K562 (cell line): ENCODE data around the gene ERVV-1. TPM values are rescaled to one million over a fixed set of nuclear protein-coding genes. Genes with fewer than 3 reads are reported as not detected.

Source experiments
- ATAC-seq: fragments of 200-7000 bp; cut with Tn5 transposase; 3 replicates; pipeline ENCODE4 v1.9.1; 2020; ENCODE audit warnings: moderate library complexity
- BruUV-seq: library from RNA; stranded (reverse); fragments of 400-500 nt; replicated peaks from 2 replicates; lab custom pipeline; 2021; lab: Mats Ljungman, UMichigan
- CTCF ChIA-PET: fragments of 300-600 bp; formaldehyde crosslinking; extraction: SDS; loops from one replicate; lab custom pipeline; 2021; ENCODE audit warnings: low intra/inter-chr PET ratio; lab: Yijun Ruan, JAX
- POLR2A ChIA-PET: fragments of 300-600, 350-650 bp; sonication (Branson Sonifier 250); formaldehyde crosslinking; extraction: SDS; loops from one replicate; lab custom pipeline; 2021; ENCODE audit warnings: antibody characterized with exemption, inconsistent platforms; lab: Yijun Ruan, JAX
- DNase-seq, 4 experiments: peaks; one replicate each; pipeline versions ENCODE4 v3.0.0 to v3.0.0-alpha.2; 2011 to 2018; ENCODE audit warnings: low spot score in 3 of 4, mixed read lengths in 3 of 4; ENCODE audit errors: extremely low read depth in 1 of 4
- FAIRE-seq: peaks from 2 replicates; lab custom pipeline; 2011; peaks lifted over from hg19 to GRCh38; lab: Jason Lieb, UNC
- H2AFZ ChIP-seq: 2 replicates; pipeline ENCODE4 v1.6.0; 2011; ENCODE audit warnings: low read depth, low read length, control low read depth, inconsistent platforms
- H3K27ac ChIP-seq: fragments of 200-600 bp; 3 replicates; pipeline ENCODE4 v1.8.0; 2011; ENCODE audit warnings: low read depth, mild to moderate bottlenecking, control low read depth, inconsistent platforms, low read length, moderate library complexity, mixed read lengths; ENCODE audit errors: extremely low read depth
- H3K27me3 ChIP-seq, 2 experiments: fragments of 300-600 bp in 1 of 2; 2 replicates in 1 of 2; 3 replicates in 1 of 2; pipeline versions ENCODE4 v1.6.0 to v1.8.0; 2011; ENCODE audit warnings: inconsistent platforms in 2 of 2, low read length in 2 of 2, mild to moderate bottlenecking in 1 of 2, mixed read lengths in 1 of 2, moderate library complexity in 1 of 2; ENCODE audit not compliant: control insufficient read depth in 2 of 2, insufficient read depth in 2 of 2
- H3K36me3 ChIP-seq: fragments of 300-600 bp; 3 replicates; pipeline ENCODE4 v1.8.0; 2011; ENCODE audit warnings: mild to moderate bottlenecking, low read length, inconsistent platforms; ENCODE audit not compliant: control insufficient read depth, insufficient read depth
- H3K4me1 ChIP-seq, 2 experiments: fragments of 200-600 bp in 1 of 2; replicated peaks in 1 of 2; 2 replicates in 1 of 2; 3 replicates in 1 of 2; pipeline versions ENCODE4 v1.5.1 to v1.8.0; 2011; ENCODE audit warnings: inconsistent platforms in 2 of 2, low read length in 2 of 2, mild to moderate bottlenecking in 1 of 2, mixed read lengths in 1 of 2, moderate library complexity in 1 of 2; ENCODE audit not compliant: control insufficient read depth in 2 of 2, insufficient read depth in 2 of 2
- H3K4me2 ChIP-seq: 2 replicates; pipeline ENCODE4 v1.6.1; 2011; ENCODE audit warnings: low read length, control low read depth, inconsistent platforms, mixed read lengths; ENCODE audit not compliant: insufficient read depth
- H3K4me3 ChIP-seq: fragments of 200-600 bp; sonication (generic), shearing (Covaris generic); 2 replicates; pipeline ENCODE4 v1.5.1; 2016; ENCODE audit warnings: control low read depth, inconsistent platforms
- H3K79me2 ChIP-seq: fragments of 200-600 bp; 3 replicates; pipeline ENCODE4 v1.8.0; 2011; ENCODE audit warnings: low read length, inconsistent platforms; ENCODE audit not compliant: control insufficient read depth, insufficient read depth
- H3K9ac ChIP-seq, 2 experiments: 2 replicates each; pipeline versions ENCODE4 v1.6.0 to v1.6.1; 2011; ENCODE audit warnings: low read depth in 2 of 2, low read length in 2 of 2, control low read depth in 1 of 2, inconsistent platforms in 1 of 2, mild to moderate bottlenecking in 1 of 2, mixed read lengths in 1 of 2; ENCODE audit not compliant: insufficient read depth in 1 of 2
- H3K9me1 ChIP-seq: one replicate; pipeline ENCODE4 v1.6.0; 2011; ENCODE audit warnings: inconsistent platforms, mild to moderate bottlenecking, low read length, moderate library complexity; ENCODE audit not compliant: control insufficient read depth, insufficient read depth
- H3K9me3 ChIP-seq: replicated peaks from 2 replicates; pipeline ENCODE4 v1.5.1; 2011; ENCODE audit warnings: low read depth, low read length, inconsistent platforms; ENCODE audit not compliant: control insufficient read depth, insufficient read depth
- H4K20me1 ChIP-seq: replicated peaks from 2 replicates; pipeline ENCODE4 v1.6.1; 2011; ENCODE audit warnings: low read length, inconsistent platforms, mixed read lengths; ENCODE audit not compliant: control insufficient read depth, insufficient read depth
- CBX3 ChIP-seq, 2 experiments: IDR thresholded peaks; 1 replicate in 1 of 2; 2 replicates in 1 of 2; pipeline ENCODE4 v1.6.1; 2012; ENCODE audit warnings: inconsistent platforms in 2 of 2, low read length in 2 of 2, borderline replicate concordance in 1 of 2, control low read depth in 1 of 2
- HCFC1 ChIP-seq: IDR thresholded peaks from 2 replicates; pipeline ENCODE4 v1.6.1; 2012; ENCODE audit warnings: low read depth, low read length, improper control_type of control experiment
- THRB ChIP-seq: fragments of 450-650 bp; formaldehyde crosslinking; conservative IDR thresholded peaks from 2 replicates; pipeline ENCODE4 v1.4.0; 2022; ENCODE audit warnings: mild to moderate bottlenecking, missing genetic modification characterization
- WGBS: fragments of 100-300 bp; shearing (Covaris generic); methylation state at CpG from one replicate; pipeline ENCODE4 v1.1.6; 2016; ENCODE audit warnings: low coverage, mixed read lengths; ENCODE audit not compliant: insufficient coverage; ENCODE audit errors: missing lambda C conversion rate; 5-methylcytosine and 5-hydroxymethylcytosine counted together
- in situ Hi-C: fragments of 300-500 bp; cut with MboI; formaldehyde crosslinking; loops from 4 replicates; pipeline ENCODE4 v1.15.0; 2018; ENCODE audit warnings: inconsistent platforms, mixed read lengths
- intact Hi-C: fragments of 100-400 bp; cut with micrococcal nuclease; formaldehyde crosslinking; loops from 2 replicates; pipeline ENCODE4 v1.14.2; 2022
- polyA plus RNA-seq, 8 experiments: library from polyadenylated mRNA; depleted of rRNA in 4 of 8; stranded (reverse) in 5 of 8; unstranded in 3 of 8; fragments of >200 nt; fragmentation: Nextera tagmentation in 2 of 8; fragmentation: Illumina TruSeq in 1 of 8; extraction: Ambion mirVana in 2 of 8; extraction: Trizol in 1 of 8; gene quantifications; 2 replicates each; pipeline versions ENCODE4 v1.2.1 to v1.2.3, GENCODE V29; 2011 to 2014; ENCODE audit warnings: inconsistent platforms in 1 of 8, missing spikeins in 1 of 8
- total RNA-seq, 7 experiments: library from RNA; depleted of rRNA in 6 of 7; stranded (reverse); fragments of >200 nt in 6 of 7; fragmentation: Illumina TruSeq in 2 of 7; extraction: Trizol in 2 of 7; gene quantifications; 2 replicates each; pipeline versions ENCODE4 v1.2.1 to v1.2.3, GENCODE V29; 2011 to 2021; ENCODE audit warnings: low replicate concordance in 1 of 7

The ERVV-1 gene
- total and polyA plus RNA-seq, 9 of the 15 experiments (the other 6 are each of a cell fraction or from before 2014, with no cell fraction given), result 0.08 TPM; not detected in 8

GRCh38 chr19:53055117-53055516 is 41.4 kb downstream of the ERVV-1 start:
- peaks cover 4 to 6% of the 10 kb centered on the region in 2 experiments; a peak in 4 of 5 replicates for H3K4me1 ChIP-seq
- no peaks in the 10 kb centered on the region for H4K20me1 ChIP-seq
- POLR2A ChIA-PET, result no interaction called here
- H2AFZ ChIP-seq, result peak overlapping the region; percentile 59; the same call in 1 of the 2 replicates
- CTCF ChIA-PET, result no interaction called here
- H3K9ac ChIP-seq, result no peak overlapping the region
- H3K4me2 ChIP-seq, result 0 out of 2 replicates have a peak overlapping the region, but pooled peaks have one; percentile 27
- FAIRE-seq, result no peak
- H3K9me1 ChIP-seq, result no peaks in the 10 kb centered on the region
- DNase-seq, result peak in 1 of 4 experiments; percentile 13
- H3K27ac ChIP-seq, result peak overlapping the region; percentile 39; the same call in 1 of the 3 replicates
- peaks cover 2% of the 10 kb centered on the region; the same call in 1 of the 2 replicates for H3K9me3 ChIP-seq
- no peaks in the 10 kb centered on the region for H3K27me3 ChIP-seq
- in situ Hi-C loops (no loop called here), intact Hi-C loops (no loop called here)
- no peak for TF ChIP-seq THRB (CRISPR knock-in tag)
- TF ChIP-seq HCFC1, result no peak
- 0 out of 3 replicates have a peak, but pooled peaks of 1 of the 2 experiments have one; percentile 7 for TF ChIP-seq CBX3 (IDR thresholded peaks at IDR 0.05; ENCODE audit: borderline replicate concordance in 1 of 2, low read length in 2 of 2)
- TF ChIP-seq, all 486 proteins: peak for 1
- no TSS peak for BruUV-seq
- no peaks in the 10 kb centered on the region for H3K79me2 ChIP-seq
- ATAC-seq, result no peak
- 7% methylated on average over 2 of the region's 2 CpGs for WGBS
- no peaks in the 10 kb centered on the region for H3K36me3 ChIP-seq
- no peak overlapping the region for H3K4me3 ChIP-seq
